Parietal lobe (tissue), 2 donors: ENCODE results near the gene MALRD1. TPM values are rescaled to one million over a fixed set of nuclear protein-coding genes. Genes with fewer than 3 reads are reported as not detected.
A peak's percentile ranks its signal among the peaks of the same experiment; 100 is the strongest.

Source experiments
- small RNA-seq: library from RNA; depleted of rRNA; stranded (forward); fragments of <200 nt; gene quantifications from one replicate; pipeline ENCODE3, GENCODE V24; 2014; ENCODE audit warnings: low replicate concordance
- total RNA-seq: library from RNA; depleted of rRNA; stranded (reverse); fragments of >200 nt; gene quantifications from one replicate; pipeline ENCODE4 v1.2.3, GENCODE V29; 2014

Gene MALRD1
- 10.3 TPM for total RNA-seq

GRCh38 chr10:19048489-19048888, at the start of gene MALRD1:
Gene MALRD1, plus strand, starts transcription at chr10:19048801. Its CDS starts 138 bp downstream, at chr10:19048939.

Small RNA genes within 50 kb of the gene (small RNA-seq; reads per million reads assigned to genes)
- gene AL354695.1, result not detected
- gene HMGN1P20, result not detected
- not detected for gene RF00012
- 10.8 reads per million, percentile 90 among the genes with 10 or more reads in this experiment for gene RNA5SP303
